Esophagus squamous epithelium (tissue), 4 donors: ENCODE measurements around the gene ALX3.

Experiments
- POLR2A ChIP-seq, 4 donors: fragments of 450-650 bp; IDR thresholded peaks; one replicate each; pipeline ENCODE4 v1.6.1; 2017; ENCODE audit warnings: antibody characterized with exemption in 4 of 4, mild to moderate bottlenecking in 4 of 4, moderate library complexity in 3 of 4
- TF ChIP-seq, protein P1 (sequence below), 6 experiments: fragments of 450-650 bp in 4 of 6; fragments of 200-600 bp in 2 of 6; sonication (generic) in 2 of 6; IDR thresholded peaks; one replicate each; pipeline ENCODE4 v1.5.1; 2016 to 2019; ENCODE audit warnings: antibody characterized with exemption in 6 of 6, mild to moderate bottlenecking in 4 of 6, moderate library complexity in 4 of 6

DNA sequence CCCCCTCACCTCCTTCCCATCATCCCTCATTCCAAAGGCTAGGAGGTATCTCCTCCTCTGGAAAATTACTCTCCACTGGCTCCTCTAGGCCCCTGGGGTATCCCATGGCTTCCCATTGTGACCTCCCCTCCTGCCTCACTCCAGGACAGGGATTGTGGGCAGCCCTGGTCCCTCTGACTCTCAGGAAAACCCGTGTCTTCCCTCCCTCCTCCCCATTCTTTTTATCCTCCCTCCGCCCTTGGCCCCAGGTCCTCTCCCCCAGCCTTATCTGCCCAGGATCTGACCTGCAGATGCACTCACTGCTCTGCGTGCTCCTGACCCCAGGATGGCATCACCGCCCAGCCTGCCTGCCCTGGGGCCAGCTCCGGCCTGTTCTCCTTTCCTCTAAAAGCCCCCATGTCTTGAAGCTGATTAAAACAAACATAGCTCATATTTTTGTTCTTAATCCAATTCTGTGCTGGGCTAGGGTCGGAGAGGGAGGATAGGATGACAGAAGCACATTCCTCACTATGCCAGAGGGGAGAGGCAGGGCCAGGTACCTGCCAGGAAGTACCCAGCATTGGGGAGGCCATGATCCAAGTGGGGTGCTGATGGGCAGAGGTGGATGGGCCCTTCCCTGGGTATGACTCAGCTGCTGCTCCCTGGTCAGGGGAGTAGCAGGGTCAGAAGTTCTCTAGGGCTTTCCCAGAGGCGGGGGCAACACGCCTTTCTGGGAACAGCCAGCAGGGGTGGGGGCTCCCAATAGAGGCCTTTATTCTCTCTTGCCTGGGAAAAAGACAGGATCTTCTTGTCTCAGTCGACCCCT, 28.0 kb upstream of the ALX3 start:
- TF ChIP-seq, protein P1, sequence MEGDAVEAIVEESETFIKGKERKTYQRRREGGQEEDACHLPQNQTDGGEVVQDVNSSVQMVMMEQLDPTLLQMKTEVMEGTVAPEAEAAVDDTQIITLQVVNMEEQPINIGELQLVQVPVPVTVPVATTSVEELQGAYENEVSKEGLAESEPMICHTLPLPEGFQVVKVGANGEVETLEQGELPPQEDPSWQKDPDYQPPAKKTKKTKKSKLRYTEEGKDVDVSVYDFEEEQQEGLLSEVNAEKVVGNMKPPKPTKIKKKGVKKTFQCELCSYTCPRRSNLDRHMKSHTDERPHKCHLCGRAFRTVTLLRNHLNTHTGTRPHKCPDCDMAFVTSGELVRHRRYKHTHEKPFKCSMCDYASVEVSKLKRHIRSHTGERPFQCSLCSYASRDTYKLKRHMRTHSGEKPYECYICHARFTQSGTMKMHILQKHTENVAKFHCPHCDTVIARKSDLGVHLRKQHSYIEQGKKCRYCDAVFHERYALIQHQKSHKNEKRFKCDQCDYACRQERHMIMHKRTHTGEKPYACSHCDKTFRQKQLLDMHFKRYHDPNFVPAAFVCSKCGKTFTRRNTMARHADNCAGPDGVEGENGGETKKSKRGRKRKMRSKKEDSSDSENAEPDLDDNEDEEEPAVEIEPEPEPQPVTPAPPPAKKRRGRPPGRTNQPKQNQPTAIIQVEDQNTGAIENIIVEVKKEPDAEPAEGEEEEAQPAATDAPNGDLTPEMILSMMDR (IDR thresholded peaks at IDR 0.05): no peak
- TF ChIP-seq POLR2A (IDR thresholded peaks at IDR 0.05): no peak
